ENCODE results near the gene CNTF. TPM values are rescaled to one million over a fixed set of nuclear protein-coding genes. Genes with fewer than 3 reads are reported as not detected.

Gene CNTF
- total RNA-seq, 1 experiment from 2014 or later: 1.6 TPM

DNA sequence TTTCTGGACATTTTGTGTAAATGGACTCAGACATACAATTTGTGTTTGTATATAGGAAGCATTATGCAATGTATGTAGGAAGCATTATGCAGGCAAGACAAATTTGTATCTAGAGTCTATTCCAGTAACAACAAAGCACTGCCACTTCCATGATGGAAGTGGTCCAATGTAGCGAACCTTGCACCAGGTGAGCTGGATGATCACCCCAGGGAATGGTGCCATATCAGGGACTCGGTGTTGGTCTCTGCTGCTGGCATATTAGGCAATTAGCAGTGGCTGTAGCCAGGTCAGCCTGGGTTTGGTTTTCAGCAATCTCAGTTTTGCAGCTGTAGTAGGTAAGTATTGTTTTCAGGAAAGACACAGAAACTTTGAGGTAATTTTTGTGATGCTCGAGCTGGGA lies 30.8 kb upstream of the CNTF start:
- ChIA-PET POLR2A (no interaction called here), CTCF (interaction anchor here (0.7 to 0.9 kb wide), 3 partner anchors 467 to 993 kb away, joined by 3 to 4 read pairs (median 4); no protein-coding TSS in a partner anchor)
- DNase-seq (ENCODE audit: low spot score) (no peak), ATAC-seq (no peak)
- Mint-ChIP-seq H3K36me3 (peaks cover 16% of the 10 kb centered on the region), H3K27me3 (ENCODE audit: low read depth) (no peaks in the 10 kb centered on the region), H3K4me1 (peaks cover 9% of the 10 kb centered on the region), H3K27ac (no peak overlapping the region), H3K4me3 (no peak overlapping the region), H3K9me3 (no peaks in the 10 kb centered on the region)
- no peak for TF ChIP-seq FOXK1 (CRISPR knock-in tag; IDR thresholded peaks at IDR 0.05)
- no peak for TF ChIP-seq CREB1 (CRISPR knock-in tag; IDR thresholded peaks at IDR 0.05)
- TF ChIP-seq CBFB (CRISPR knock-in tag; IDR thresholded peaks at IDR 0.05; ENCODE audit: low read depth): no peak
- no peak for TF ChIP-seq ZNF138 (CRISPR knock-in tag; conservative IDR thresholded peaks at IDR 0.05)

DNA sequence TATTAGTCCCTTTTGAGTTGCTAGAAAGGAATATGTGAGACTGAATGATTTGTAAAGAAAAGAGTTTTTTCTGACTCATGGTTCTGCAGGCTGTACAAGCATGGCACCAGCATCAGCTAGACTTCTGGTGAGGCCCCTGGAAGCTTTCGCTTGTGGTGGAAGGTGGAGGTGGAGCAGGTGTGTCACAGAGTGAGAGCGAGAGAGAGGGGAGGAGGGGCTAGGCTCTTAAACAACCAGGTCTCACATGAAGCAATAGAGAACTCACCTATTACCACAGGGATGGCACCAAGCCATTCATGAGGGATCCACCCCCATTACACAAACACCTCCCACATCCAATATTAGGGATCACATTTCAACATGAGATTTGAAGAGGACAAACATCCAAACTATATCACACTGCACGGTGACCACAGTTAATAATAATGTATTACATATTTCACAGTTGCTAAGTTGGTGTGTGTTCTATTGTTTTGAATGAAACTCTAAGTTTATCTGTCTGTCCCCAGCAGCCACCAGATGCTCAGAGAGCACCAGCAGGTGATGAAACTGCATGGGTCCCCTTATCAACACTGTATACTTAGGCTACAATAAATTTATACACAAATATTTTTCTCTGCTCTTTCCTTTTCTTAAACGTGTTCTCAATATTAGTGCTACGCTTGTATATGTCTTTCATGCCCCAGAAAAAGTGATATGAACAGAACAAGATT lies 29.5 kb upstream of the CNTF start:
- ChIA-PET POLR2A (no interaction called here), CTCF (no interaction called here)
- peak; percentile 81 for ATAC-seq
- Mint-ChIP-seq H3K4me1 (peaks cover 9% of the 10 kb centered on the region), H3K9me3 (no peaks in the 10 kb centered on the region), H3K4me3 (no peak overlapping the region), H3K36me3 (peaks cover 10% of the 10 kb centered on the region), H3K27ac (0 out of 2 replicates have a peak overlapping the region, but pooled peaks have one; percentile 17), H3K27me3 (ENCODE audit: low read depth) (no peaks in the 10 kb centered on the region)
- DNase-seq (ENCODE audit: low spot score): no peak
- TF ChIP-seq ATF1 (CRISPR knock-in tag; IDR thresholded peaks at IDR 0.05): no peak
- TF ChIP-seq KAT7 (CRISPR knock-in tag; IDR thresholded peaks at IDR 0.05; ENCODE audit: borderline replicate concordance): no peak
- TF ChIP-seq TP53 (CRISPR knock-in tag; IDR thresholded peaks at IDR 0.05): no peak
- TF ChIP-seq CREB1 (CRISPR knock-in tag; IDR thresholded peaks at IDR 0.05): no peak
- TF ChIP-seq, protein P1, sequence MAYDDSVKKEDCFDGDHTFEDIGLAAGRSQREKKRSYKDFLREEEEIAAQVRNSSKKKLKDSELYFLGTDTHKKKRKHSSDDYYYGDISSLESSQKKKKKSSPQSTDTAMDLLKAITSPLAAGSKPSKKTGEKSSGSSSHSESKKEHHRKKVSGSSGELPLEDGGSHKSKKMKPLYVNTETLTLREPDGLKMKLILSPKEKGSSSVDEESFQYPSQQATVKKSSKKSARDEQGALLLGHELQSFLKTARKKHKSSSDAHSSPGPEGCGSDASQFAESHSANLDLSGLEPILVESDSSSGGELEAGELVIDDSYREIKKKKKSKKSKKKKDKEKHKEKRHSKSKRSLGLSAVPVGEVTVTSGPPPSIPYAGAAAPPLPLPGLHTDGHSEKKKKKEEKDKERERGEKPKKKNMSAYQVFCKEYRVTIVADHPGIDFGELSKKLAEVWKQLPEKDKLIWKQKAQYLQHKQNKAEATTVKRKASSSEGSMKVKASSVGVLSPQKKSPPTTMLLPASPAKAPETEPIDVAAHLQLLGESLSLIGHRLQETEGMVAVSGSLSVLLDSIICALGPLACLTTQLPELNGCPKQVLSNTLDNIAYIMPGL (CRISPR knock-in tag; IDR thresholded peaks at IDR 0.05): no peak
- no peak for TF ChIP-seq EMX1 (CRISPR knock-in tag; IDR thresholded peaks at IDR 0.05)
- TF ChIP-seq, protein P2, sequence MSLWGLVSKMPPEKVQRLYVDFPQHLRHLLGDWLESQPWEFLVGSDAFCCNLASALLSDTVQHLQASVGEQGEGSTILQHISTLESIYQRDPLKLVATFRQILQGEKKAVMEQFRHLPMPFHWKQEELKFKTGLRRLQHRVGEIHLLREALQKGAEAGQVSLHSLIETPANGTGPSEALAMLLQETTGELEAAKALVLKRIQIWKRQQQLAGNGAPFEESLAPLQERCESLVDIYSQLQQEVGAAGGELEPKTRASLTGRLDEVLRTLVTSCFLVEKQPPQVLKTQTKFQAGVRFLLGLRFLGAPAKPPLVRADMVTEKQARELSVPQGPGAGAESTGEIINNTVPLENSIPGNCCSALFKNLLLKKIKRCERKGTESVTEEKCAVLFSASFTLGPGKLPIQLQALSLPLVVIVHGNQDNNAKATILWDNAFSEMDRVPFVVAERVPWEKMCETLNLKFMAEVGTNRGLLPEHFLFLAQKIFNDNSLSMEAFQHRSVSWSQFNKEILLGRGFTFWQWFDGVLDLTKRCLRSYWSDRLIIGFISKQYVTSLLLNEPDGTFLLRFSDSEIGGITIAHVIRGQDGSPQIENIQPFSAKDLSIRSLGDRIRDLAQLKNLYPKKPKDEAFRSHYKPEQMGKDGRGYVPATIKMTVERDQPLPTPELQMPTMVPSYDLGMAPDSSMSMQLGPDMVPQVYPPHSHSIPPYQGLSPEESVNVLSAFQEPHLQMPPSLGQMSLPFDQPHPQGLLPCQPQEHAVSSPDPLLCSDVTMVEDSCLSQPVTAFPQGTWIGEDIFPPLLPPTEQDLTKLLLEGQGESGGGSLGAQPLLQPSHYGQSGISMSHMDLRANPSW (CRISPR knock-in tag; conservative IDR thresholded peaks at IDR 0.05; ENCODE audit: low read depth): no peak
- TF ChIP-seq NFATC4 (CRISPR knock-in tag; IDR thresholded peaks at IDR 0.05): no peak
- TF ChIP-seq SMAD4 (CRISPR knock-in tag; IDR thresholded peaks at IDR 0.05): no peak
- TF ChIP-seq NFE2L1 (CRISPR knock-in tag; IDR thresholded peaks at IDR 0.05): no peak

DNA sequence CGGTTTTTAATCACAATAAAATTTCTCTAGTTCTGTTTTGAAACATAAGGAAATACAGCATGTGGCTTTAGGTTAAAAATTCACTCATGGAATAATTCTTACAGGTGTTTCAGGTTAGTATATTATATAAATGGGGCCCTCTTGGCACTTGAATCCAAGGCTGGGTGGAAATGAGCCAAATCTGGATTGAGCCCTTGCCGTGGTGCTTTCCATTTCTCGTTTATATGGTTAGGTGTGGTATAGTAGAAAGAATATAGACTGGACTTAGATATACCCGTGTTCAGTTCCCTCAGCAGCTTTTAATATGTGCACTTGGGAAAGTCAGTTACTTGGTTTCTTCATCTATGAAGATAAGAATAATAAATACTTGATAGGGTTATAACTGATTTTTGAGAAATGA lies 27.6 kb upstream of the CNTF start:
- Mint-ChIP-seq H3K36me3 (peaks cover 10% of the 10 kb centered on the region), H3K27me3 (ENCODE audit: low read depth) (no peaks in the 10 kb centered on the region), H3K27ac (no peak overlapping the region), H3K9me3 (no peaks in the 10 kb centered on the region), H3K4me1 (peaks cover 22% of the 10 kb centered on the region), H3K4me3 (no peak overlapping the region)
- no peak for TF ChIP-seq ZNF423 (CRISPR knock-in tag; IDR thresholded peaks at IDR 0.05)
- TF ChIP-seq, protein P3, sequence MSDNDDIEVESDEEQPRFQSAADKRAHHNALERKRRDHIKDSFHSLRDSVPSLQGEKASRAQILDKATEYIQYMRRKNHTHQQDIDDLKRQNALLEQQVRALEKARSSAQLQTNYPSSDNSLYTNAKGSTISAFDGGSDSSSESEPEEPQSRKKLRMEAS (CRISPR knock-in tag; IDR thresholded peaks at IDR 0.05): no peak
- TF ChIP-seq ETV6 (CRISPR knock-in tag; IDR thresholded peaks at IDR 0.05): no peak
- TF ChIP-seq NFE2L1 (CRISPR knock-in tag; IDR thresholded peaks at IDR 0.05): no peak
- TF ChIP-seq TCF7 (CRISPR knock-in tag; IDR thresholded peaks at IDR 0.05; ENCODE audit: low read depth): no peak
- TF ChIP-seq FOXJ3 (CRISPR knock-in tag; IDR thresholded peaks at IDR 0.05; ENCODE audit: borderline replicate concordance): no peak
- TF ChIP-seq CREB1 (CRISPR knock-in tag; IDR thresholded peaks at IDR 0.05): no peak
- no peak for TF ChIP-seq ATF1 (CRISPR knock-in tag; IDR thresholded peaks at IDR 0.05)
- TF ChIP-seq, protein P4, sequence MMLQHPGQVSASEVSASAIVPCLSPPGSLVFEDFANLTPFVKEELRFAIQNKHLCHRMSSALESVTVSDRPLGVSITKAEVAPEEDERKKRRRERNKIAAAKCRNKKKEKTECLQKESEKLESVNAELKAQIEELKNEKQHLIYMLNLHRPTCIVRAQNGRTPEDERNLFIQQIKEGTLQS (CRISPR knock-in tag; conservative IDR thresholded peaks at IDR 0.05): no peak
- TF ChIP-seq, protein P5, sequence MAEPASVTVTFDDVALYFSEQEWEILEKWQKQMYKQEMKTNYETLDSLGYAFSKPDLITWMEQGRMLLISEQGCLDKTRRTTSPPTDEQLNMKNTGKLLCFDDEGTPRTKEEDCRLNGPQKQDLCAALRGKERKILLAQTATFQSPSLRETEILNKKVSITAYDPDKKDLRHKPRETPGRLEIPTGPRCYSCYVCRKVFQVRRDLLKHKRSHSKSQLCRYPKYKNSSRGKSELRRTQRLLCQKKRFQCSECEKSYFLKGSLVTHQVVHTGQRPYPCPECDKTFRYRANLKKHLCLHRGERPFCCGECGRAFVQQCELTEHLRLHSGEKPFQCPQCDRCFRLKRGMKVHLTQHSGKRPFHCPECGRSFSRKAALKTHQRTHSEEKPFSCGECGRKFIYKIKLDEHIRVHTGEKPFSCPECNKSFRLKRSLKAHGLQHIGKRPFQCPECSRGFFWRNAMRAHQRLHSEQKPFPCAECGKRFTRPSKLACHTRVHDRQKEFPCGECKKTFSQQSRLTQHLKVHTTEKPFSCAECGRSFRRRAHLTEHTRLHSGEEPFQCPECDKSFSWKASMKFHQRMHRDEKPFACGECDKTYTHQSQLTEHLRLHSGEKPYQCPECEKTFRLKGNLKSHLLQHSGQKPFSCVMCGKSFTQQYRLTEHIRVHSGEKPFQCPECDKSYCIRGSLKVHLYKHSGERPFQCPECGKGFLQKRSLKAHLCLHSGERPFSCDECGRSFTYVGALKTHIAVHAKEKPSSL (CRISPR knock-in tag; conservative IDR thresholded peaks at IDR 0.05): no peak
- TF ChIP-seq, protein P6, sequence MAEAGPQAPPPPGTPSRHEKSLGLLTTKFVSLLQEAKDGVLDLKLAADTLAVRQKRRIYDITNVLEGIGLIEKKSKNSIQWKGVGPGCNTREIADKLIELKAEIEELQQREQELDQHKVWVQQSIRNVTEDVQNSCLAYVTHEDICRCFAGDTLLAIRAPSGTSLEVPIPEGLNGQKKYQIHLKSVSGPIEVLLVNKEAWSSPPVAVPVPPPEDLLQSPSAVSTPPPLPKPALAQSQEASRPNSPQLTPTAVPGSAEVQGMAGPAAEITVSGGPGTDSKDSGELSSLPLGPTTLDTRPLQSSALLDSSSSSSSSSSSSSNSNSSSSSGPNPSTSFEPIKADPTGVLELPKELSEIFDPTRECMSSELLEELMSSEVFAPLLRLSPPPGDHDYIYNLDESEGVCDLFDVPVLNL (CRISPR knock-in tag; IDR thresholded peaks at IDR 0.05; ENCODE audit: borderline replicate concordance, low read depth): no peak
- no peak for TF ChIP-seq ZNF138 (CRISPR knock-in tag; conservative IDR thresholded peaks at IDR 0.05)
- TF ChIP-seq, protein P7, sequence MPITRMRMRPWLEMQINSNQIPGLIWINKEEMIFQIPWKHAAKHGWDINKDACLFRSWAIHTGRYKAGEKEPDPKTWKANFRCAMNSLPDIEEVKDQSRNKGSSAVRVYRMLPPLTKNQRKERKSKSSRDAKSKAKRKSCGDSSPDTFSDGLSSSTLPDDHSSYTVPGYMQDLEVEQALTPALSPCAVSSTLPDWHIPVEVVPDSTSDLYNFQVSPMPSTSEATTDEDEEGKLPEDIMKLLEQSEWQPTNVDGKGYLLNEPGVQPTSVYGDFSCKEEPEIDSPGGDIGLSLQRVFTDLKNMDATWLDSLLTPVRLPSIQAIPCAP (CRISPR knock-in tag; IDR thresholded peaks at IDR 0.05): no peak
- ATAC-seq (no peak), DNase-seq (ENCODE audit: low spot score) (no peak)
- ChIA-PET POLR2A (interaction anchor here (0.6 kb wide), 1 partner anchor 883 kb away, joined by 5 read pairs; the partner anchor contains the start of genes MED19 and TMX2), CTCF (no interaction called here)
